D721Med (cell line): Measurements from ENCODE around the gene JAM3.

ENCODE experiments used
- DNase-seq: peaks from one replicate; pipeline ENCODE4 v3.0.0; 2011; ENCODE audit warnings: low spot score; ENCODE audit not compliant: insufficient read length
- FAIRE-seq: peaks from 2 replicates; lab custom pipeline; 2011; peaks lifted over from hg19 to GRCh38; lab: Jason Lieb, UNC
- CTCF ChIP-seq: IDR thresholded peaks from 2 replicates; pipeline ENCODE4 v1.5.1; 2012; ENCODE audit warnings: mild to moderate bottlenecking, control low read depth; ENCODE audit not compliant: insufficient read depth; ENCODE audit errors: missing control alignments

Gene JAM3

GRCh38 chr11:134046681-134047449 is 22.0 kb upstream of the JAM3 start:
- no peak for TF ChIP-seq CTCF
- no peak for DNase-seq
- FAIRE-seq, result no peak

DNA sequence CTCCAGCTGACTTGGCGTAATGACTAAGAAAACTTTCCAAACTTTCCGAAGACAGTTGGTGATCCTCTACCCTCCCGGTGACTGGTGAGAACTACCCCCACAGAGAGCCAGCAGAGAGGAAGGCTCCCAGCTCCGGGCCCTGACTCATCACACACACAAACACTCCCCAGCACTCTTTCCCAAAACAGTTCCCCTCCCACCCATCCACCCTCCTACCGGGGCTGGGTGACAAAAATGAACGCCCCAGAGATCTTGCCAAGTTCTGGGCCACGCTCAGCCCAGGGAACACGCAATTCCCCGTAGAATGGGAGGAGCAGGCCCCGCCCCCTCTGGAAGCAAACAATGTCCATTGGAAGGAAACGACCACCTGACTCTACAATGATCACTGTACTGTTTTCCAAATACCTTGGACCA is 21.3 kb upstream of the JAM3 start:
- TF ChIP-seq CTCF, result no peak
- FAIRE-seq (no peak), DNase-seq (no peak)

GRCh38 chr11:134048028-134048427 is 20.8 kb upstream of the JAM3 start:
- no peak for FAIRE-seq
- DNase-seq, result no peak
- TF ChIP-seq CTCF, result no peak

DNA sequence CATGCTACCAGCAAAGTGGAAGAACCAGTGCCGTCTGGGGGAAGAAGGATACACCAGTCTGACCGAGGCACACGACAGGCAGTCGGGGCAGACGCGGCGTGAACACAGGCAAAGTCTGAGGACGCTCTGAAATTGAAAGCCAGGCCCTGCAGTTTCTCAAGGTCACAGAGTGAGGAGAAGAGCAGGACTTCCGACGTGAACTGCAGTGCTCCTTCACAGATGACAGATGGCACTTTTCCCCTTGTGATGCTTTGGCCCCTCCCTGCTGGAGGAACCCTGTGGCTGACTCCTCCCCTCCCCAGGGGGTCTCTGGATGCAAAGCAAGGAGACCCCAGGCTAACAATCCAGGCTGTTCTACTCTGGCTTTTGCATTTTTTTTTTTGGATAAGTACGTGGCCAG is 19.6 kb upstream of the JAM3 start:
- no peak for DNase-seq
- no peak for FAIRE-seq
- TF ChIP-seq CTCF, result peak; percentile 22

DNA sequence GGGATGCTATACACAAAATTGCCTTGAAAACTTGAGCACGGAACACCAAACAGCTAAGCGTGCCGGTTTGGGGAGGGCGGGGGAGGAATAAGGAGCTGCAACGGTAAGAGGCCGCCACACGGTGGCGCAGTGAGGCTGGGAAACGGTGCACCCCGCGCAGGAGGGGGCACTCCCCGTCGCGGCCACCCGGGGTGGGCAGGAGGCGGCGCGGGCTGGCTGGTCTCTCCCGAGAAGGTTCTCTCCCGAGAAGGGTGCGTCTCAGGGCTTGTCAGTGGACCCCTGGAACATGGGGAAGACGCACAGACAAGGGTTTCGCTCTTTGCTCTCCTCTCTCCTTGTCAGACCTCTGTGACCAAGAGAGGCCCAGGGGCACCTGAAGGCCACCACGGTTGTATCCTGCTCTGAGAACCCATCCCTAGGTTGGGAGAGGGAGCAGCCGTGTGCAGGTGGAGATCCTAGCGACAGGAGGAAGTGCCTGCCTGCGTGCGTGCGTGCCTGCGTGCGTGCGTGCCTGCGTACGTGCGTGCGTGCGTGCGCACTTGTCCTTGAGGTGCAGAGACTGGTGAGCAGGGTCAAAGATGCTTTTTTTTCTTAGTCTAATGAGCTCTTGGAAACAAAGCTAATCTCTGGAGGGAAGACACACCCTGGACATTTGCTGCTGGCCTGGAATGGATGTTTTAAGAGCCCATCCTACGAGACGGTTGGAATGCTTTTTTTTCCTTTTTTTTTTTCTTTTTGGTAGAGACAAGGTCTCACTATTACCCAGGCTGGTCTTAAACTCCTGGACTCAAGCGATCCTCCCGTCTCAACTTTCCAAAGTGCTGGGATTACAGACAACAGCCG is 18.1 kb upstream of the JAM3 start:
- FAIRE-seq (no peak), DNase-seq (peak; percentile 78)
- TF ChIP-seq CTCF, result peak; percentile 83

- no peak for DNase-seq
- TF ChIP-seq CTCF, result no peak
- no peak for FAIRE-seq
Measured at GRCh38 chr11:134052395-134052987, 16.4 kb upstream of the JAM3 start.
